K562 (cell line): ENCODE results near the gene DUS1L. TPM values are rescaled to one million over a fixed set of nuclear protein-coding genes. Genes with fewer than 3 reads are reported as not detected.

ENCODE experiments used
- CTBP1 ChIP-seq: fragments of 450-650 bp; IDR thresholded peaks from 2 replicates; pipeline ENCODE4 v1.6.1; 2016; ENCODE audit warnings: borderline replicate concordance
- HNRNPL ChIP-seq: fragments of 200-400 bp; formaldehyde crosslinking; IDR thresholded peaks from 2 replicates; pipeline ENCODE4 v1.6.1; 2017; ENCODE audit warnings: low read depth, mild to moderate bottlenecking, low read length
- LEF1 ChIP-seq: fragments of 450-650 bp; IDR thresholded peaks from 2 replicates; pipeline ENCODE4 v1.6.1; 2016; ENCODE audit warnings: mild to moderate bottlenecking
- MAX ChIP-seq: sonication (generic); formaldehyde crosslinking; IDR thresholded peaks from 2 replicates; pipeline ENCODE4 v1.9.0; 2022; ENCODE audit warnings: mild to moderate bottlenecking, missing genetic modification reagents
- MEIS2 ChIP-seq: fragments of 450-650 bp; IDR thresholded peaks from 2 replicates; pipeline ENCODE4 v1.6.1; 2014; ENCODE audit warnings: mild to moderate bottlenecking; ENCODE audit not compliant: partially characterized antibody
- MTA1 ChIP-seq: fragments of 450-650 bp; IDR thresholded peaks from 2 replicates; pipeline ENCODE4 v1.6.1; 2017; ENCODE audit warnings: borderline replicate concordance
- NEUROD1 ChIP-seq: fragments of 150-350 bp; IDR thresholded peaks from 2 replicates; pipeline ENCODE4 v1.6.1; 2014; ENCODE audit warnings: borderline replicate concordance, low read length, low read depth; ENCODE audit not compliant: partially characterized antibody
- NRF1 ChIP-seq, 2 experiments: fragments of 450-650 bp; IDR thresholded peaks in 1 of 2; conservative IDR thresholded peaks in 1 of 2; 2 replicates each; pipeline ENCODE4 v1.6.1; 2014; ENCODE audit warnings: mild to moderate bottlenecking in 2 of 2
- RREB1 ChIP-seq: fragments of 250-450 bp; sonication (Bioruptor Pico); IDR thresholded peaks from 2 replicates; pipeline ENCODE4 v1.4.0; 2020
- SIN3A ChIP-seq, 2 experiments: fragments of 150-350 bp in 1 of 2; IDR thresholded peaks; 2 replicates each; pipeline ENCODE4 v1.6.1; 2011 to 2016; ENCODE audit warnings: borderline replicate concordance in 2 of 2, low read depth in 2 of 2, low read length in 2 of 2, mild to moderate bottlenecking in 2 of 2, moderate library complexity in 2 of 2; ENCODE audit not compliant: control insufficient read depth in 1 of 2
- SMAD3 ChIP-seq: fragments of 450-650 bp; formaldehyde crosslinking; conservative IDR thresholded peaks from 2 replicates; pipeline ENCODE4 v1.4.0; 2020; ENCODE audit warnings: mild to moderate bottlenecking
- SRSF7 ChIP-seq: fragments of 200-400 bp; formaldehyde crosslinking; optimal IDR thresholded peaks from 2 replicates; pipeline ENCODE3; 2017; ENCODE audit warnings: mild to moderate bottlenecking, low read depth, low read length
- TAL1 ChIP-seq: fragments of 450-650 bp; IDR thresholded peaks from 2 replicates; pipeline ENCODE4 v1.6.1; 2016; ENCODE audit warnings: mild to moderate bottlenecking
- TCF3 ChIP-seq: sonication (generic); formaldehyde crosslinking; IDR thresholded peaks from 2 replicates; pipeline ENCODE4 v1.4.0; 2020; ENCODE audit warnings: mild to moderate bottlenecking, missing genetic modification reagents
- ZFP36 ChIP-seq: fragments of 150-350 bp; IDR thresholded peaks from 2 replicates; pipeline ENCODE4 v1.6.1; 2018; ENCODE audit warnings: low read length, low read depth; ENCODE audit not compliant: partially characterized antibody
- ZNF282 ChIP-seq: sonication (generic); formaldehyde crosslinking; IDR thresholded peaks from 2 replicates; pipeline ENCODE4 v1.8.1; 2023; ENCODE audit warnings: missing genetic modification reagents
- ZNF384 ChIP-seq: IDR thresholded peaks from 2 replicates; pipeline ENCODE4 v1.6.1; 2012; ENCODE audit warnings: low read depth, low read length, improper control_type of control experiment
- polyA plus RNA-seq, 8 experiments: library from polyadenylated mRNA; depleted of rRNA in 4 of 8; stranded (reverse) in 5 of 8; unstranded in 3 of 8; fragments of >200 nt; fragmentation: Nextera tagmentation in 2 of 8; fragmentation: Illumina TruSeq in 1 of 8; extraction: Ambion mirVana in 2 of 8; extraction: Trizol in 1 of 8; gene quantifications; 2 replicates each; pipeline versions ENCODE4 v1.2.1 to v1.2.3, GENCODE V29; 2011 to 2014; ENCODE audit warnings: inconsistent platforms in 1 of 8, missing spikeins in 1 of 8
- total RNA-seq, 7 experiments: library from RNA; depleted of rRNA in 6 of 7; stranded (reverse); fragments of >200 nt in 6 of 7; fragmentation: Illumina TruSeq in 2 of 7; extraction: Trizol in 2 of 7; gene quantifications; 2 replicates each; pipeline versions ENCODE4 v1.2.1 to v1.2.3, GENCODE V29; 2011 to 2021; ENCODE audit warnings: low replicate concordance in 1 of 7
- TF ChIP-seq, protein P1 (sequence below): fragments of 450-650 bp; IDR thresholded peaks from 2 replicates; pipeline ENCODE4 v1.7.1; 2018; ENCODE audit warnings: mild to moderate bottlenecking, low read depth; ENCODE audit not compliant: partially characterized antibody
- TF ChIP-seq, protein P2 (sequence below), 3 experiments: IDR thresholded peaks in 2 of 3; conservative IDR thresholded peaks in 1 of 3; 2 replicates each; pipeline ENCODE4 v1.5.1; 2011 to 2012; ENCODE audit warnings: low read length in 3 of 3, mild to moderate bottlenecking in 3 of 3, control low read depth in 2 of 3, improper control_type of control experiment in 1 of 3, inconsistent platforms in 1 of 3, low read depth in 1 of 3, mixed read lengths in 1 of 3, moderate library complexity in 1 of 3; ENCODE audit not compliant: insufficient read depth in 2 of 3

The DUS1L gene
- total and polyA plus RNA-seq, 9 of the 15 experiments (the other 6 are each of a cell fraction or from before 2014, with no cell fraction given): 7.8 to 210 (median 83.9) TPM

DNA sequence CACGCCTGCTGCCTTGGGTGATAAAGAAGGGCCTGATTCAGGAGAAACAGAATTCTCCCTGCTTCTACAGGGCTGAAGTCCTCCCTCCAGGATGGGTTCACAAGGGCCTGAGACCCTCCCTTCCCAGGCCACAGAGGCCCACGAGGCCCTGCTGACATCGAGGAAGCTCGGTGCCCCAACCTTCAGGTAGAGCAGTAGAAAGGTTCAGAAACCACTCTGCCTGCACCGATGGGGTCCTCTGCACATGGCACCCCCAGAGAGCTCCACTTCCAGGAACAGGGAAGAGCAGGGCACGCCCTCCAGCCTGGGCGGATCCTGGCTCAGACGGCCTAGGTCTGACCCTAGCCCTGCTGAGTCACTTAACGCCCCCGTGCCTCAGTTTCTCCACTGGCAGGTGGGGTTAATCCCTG, 43.7 kb downstream of the DUS1L start (continued):
- TF ChIP-seq MTA1 (no peak), NEUROD1 (no peak), NRF1 (conservative IDR thresholded peaks at IDR 0.05 in 1 of 2, IDR thresholded peaks at IDR 0.05 in 1 of 2) (no peak), MAX (CRISPR knock-in tag) (no peak), RREB1 (CRISPR knock-in tag) (no peak), TAL1 (peak; percentile 32; the same call in 1 of the 2 replicates), TCF3 (CRISPR knock-in tag) (no peak; the same call in 1 of the 2 replicates), CTBP1 (no peak), SIN3A (IDR thresholded peaks at IDR 0.05; ENCODE audit: borderline replicate concordance in 2 of 2, control insufficient read depth in 1 of 2, low read depth in 2 of 2, low read length in 2 of 2) (peak in 1 of 2 experiments; percentile 36; a peak in 1 of 4 replicates), ZNF282 (CRISPR knock-in tag) (no peak), ZNF384 (no peak), SRSF7 (no peak), SMAD3 (CRISPR knock-in tag) (no peak), LEF1 (0 out of 2 replicates have a peak, but pooled peaks have one; percentile 14), MEIS2 (no peak), ZFP36 (no peak), HNRNPL (no peak)
- TF ChIP-seq, protein P1, sequence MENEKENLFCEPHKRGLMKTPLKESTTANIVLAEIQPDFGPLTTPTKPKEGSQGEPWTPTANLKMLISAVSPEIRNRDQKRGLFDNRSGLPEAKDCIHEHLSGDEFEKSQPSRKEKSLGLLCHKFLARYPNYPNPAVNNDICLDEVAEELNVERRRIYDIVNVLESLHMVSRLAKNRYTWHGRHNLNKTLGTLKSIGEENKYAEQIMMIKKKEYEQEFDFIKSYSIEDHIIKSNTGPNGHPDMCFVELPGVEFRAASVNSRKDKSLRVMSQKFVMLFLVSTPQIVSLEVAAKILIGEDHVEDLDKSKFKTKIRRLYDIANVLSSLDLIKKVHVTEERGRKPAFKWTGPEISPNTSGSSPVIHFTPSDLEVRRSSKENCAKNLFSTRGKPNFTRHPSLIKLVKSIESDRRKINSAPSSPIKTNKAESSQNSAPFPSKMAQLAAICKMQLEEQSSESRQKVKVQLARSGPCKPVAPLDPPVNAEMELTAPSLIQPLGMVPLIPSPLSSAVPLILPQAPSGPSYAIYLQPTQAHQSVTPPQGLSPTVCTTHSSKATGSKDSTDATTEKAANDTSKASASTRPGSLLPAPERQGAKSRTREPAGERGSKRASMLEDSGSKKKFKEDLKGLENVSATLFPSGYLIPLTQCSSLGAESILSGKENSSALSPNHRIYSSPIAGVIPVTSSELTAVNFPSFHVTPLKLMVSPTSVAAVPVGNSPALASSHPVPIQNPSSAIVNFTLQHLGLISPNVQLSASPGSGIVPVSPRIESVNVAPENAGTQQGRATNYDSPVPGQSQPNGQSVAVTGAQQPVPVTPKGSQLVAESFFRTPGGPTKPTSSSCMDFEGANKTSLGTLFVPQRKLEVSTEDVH: no peak
- TF ChIP-seq, protein P2, sequence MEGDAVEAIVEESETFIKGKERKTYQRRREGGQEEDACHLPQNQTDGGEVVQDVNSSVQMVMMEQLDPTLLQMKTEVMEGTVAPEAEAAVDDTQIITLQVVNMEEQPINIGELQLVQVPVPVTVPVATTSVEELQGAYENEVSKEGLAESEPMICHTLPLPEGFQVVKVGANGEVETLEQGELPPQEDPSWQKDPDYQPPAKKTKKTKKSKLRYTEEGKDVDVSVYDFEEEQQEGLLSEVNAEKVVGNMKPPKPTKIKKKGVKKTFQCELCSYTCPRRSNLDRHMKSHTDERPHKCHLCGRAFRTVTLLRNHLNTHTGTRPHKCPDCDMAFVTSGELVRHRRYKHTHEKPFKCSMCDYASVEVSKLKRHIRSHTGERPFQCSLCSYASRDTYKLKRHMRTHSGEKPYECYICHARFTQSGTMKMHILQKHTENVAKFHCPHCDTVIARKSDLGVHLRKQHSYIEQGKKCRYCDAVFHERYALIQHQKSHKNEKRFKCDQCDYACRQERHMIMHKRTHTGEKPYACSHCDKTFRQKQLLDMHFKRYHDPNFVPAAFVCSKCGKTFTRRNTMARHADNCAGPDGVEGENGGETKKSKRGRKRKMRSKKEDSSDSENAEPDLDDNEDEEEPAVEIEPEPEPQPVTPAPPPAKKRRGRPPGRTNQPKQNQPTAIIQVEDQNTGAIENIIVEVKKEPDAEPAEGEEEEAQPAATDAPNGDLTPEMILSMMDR (IDR thresholded peaks at IDR 0.05 in 2 of 3, conservative IDR thresholded peaks at IDR 0.05 in 1 of 3; ENCODE audit: insufficient read depth in 2 of 3, low read depth in 1 of 3, low read length in 3 of 3): no peak
